Testis (tissue), 3 donors: Measurements from ENCODE around the gene GABARAPL1. TPM values are rescaled to one million over a fixed set of nuclear protein-coding genes. Genes with fewer than 3 reads are reported as not detected.

Source experiments
- DNase-seq: peaks from one replicate; pipeline ENCODE4 v3.0.0-alpha.2; 2019
- H3K27ac ChIP-seq, 2 donors: fragments of 200-600 bp; sonication (generic); one replicate each; pipeline ENCODE4 v1.5.1; 2019
- H3K27me3 ChIP-seq: fragments of 200-600 bp; sonication (generic); one replicate; pipeline ENCODE4 v1.5.1; 2019
- H3K36me3 ChIP-seq: fragments of 200-600 bp; sonication (generic); one replicate; pipeline ENCODE4 v1.5.1; 2017; ENCODE audit warnings: low read depth; ENCODE audit errors: missing control alignments
- H3K4me1 ChIP-seq: fragments of 200-600 bp; sonication (generic); one replicate; pipeline ENCODE4 v1.5.1; 2019
- H3K4me3 ChIP-seq, 2 donors: fragments of 200-600 bp; sonication (generic); one replicate each; pipeline ENCODE4 v1.5.1; 2017 to 2019
- H3K9me3 ChIP-seq: fragments of 200-600 bp; sonication (generic); one replicate; pipeline ENCODE4 v1.5.1; 2017
- POLR2A ChIP-seq: fragments of 450-650 bp; IDR thresholded peaks from one replicate; pipeline ENCODE4 v1.6.1; 2017; ENCODE audit warnings: antibody characterized with exemption, mild to moderate bottlenecking, moderate library complexity
- WGBS, 2 donors: methylation state at CpG; one replicate each; pipeline ENCODE4 v1.1.5; 2018; 5-methylcytosine and 5-hydroxymethylcytosine counted together
- intact Hi-C: fragments of 100-400 bp; cut with DNase I; formaldehyde crosslinking; loops from one replicate; pipeline ENCODE4 v1.15.1; 2023; ENCODE audit warnings: low total_unique reads
- polyA plus RNA-seq: library from polyadenylated mRNA; stranded (reverse); fragments of 350-450 nt; fragmentation: Illumina TruSeq; extraction: RNeasy Lipid Tissue Mini Kit (QIAGEN cat#74804); gene quantifications from one replicate; pipeline ENCODE4 v1.2.3, GENCODE V29; 2014; ENCODE audit warnings: low read depth, low replicate concordance; ENCODE audit not compliant: insufficient read depth
- total RNA-seq, 2 donors: library from RNA; depleted of rRNA; stranded (reverse); fragments of >200 nt; gene quantifications; one replicate each; pipeline ENCODE4 v1.2.3, GENCODE V29; 2016
- TF ChIP-seq, protein P1 (sequence below), 3 experiments: fragments of 450-650 bp in 2 of 3; fragments of 200-600 bp in 1 of 3; sonication (generic) in 1 of 3; IDR thresholded peaks; one replicate each; pipeline ENCODE4 v1.5.1; 2016 to 2019; ENCODE audit warnings: antibody characterized with exemption in 3 of 3, mild to moderate bottlenecking in 2 of 3, moderate library complexity in 1 of 3

GABARAPL1 gene
- total and polyA plus RNA-seq, 3 donors from 2014 or later, result 56.2 to 74.0 (median 67.7) TPM

DNA sequence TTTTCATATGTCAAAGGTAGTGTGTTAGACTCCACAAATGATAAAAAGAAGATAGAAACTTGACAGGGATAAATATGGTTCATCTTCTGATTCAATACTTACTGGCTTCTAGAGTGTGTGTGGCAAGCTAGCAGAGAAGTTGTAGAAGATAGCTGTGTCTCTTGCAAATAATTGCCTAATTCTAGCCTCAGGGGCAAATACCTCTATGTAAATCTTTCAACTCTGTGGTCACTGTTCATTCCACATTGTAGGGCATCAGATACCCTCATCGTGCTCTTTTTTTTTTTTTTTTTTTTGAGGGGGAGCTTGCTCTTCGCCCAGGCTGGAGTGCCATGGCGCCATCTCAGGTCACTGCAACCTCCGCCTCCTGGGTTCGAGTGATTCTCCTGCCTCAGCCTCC is 42.5 kb upstream of the GABARAPL1 start:
- TF ChIP-seq, protein P1, sequence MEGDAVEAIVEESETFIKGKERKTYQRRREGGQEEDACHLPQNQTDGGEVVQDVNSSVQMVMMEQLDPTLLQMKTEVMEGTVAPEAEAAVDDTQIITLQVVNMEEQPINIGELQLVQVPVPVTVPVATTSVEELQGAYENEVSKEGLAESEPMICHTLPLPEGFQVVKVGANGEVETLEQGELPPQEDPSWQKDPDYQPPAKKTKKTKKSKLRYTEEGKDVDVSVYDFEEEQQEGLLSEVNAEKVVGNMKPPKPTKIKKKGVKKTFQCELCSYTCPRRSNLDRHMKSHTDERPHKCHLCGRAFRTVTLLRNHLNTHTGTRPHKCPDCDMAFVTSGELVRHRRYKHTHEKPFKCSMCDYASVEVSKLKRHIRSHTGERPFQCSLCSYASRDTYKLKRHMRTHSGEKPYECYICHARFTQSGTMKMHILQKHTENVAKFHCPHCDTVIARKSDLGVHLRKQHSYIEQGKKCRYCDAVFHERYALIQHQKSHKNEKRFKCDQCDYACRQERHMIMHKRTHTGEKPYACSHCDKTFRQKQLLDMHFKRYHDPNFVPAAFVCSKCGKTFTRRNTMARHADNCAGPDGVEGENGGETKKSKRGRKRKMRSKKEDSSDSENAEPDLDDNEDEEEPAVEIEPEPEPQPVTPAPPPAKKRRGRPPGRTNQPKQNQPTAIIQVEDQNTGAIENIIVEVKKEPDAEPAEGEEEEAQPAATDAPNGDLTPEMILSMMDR (IDR thresholded peaks at IDR 0.05), result no peak
- TF ChIP-seq POLR2A, result no peak
- no peaks in the 10 kb centered on the region for H3K9me3 ChIP-seq
- no peak overlapping the region for H3K27ac ChIP-seq
- DNase-seq, result no peak
- WGBS, 2 donors, result 88 to 96% methylated on average over 5 of the region's 5 CpGs
- no peaks in the 10 kb centered on the region for H3K36me3 ChIP-seq
- intact Hi-C loops, result no loop called here
- H3K27me3 ChIP-seq, result no peaks in the 10 kb centered on the region
- H3K4me3 ChIP-seq, result no peak overlapping the region
- H3K4me1 ChIP-seq, result no peaks in the 10 kb centered on the region

DNA sequence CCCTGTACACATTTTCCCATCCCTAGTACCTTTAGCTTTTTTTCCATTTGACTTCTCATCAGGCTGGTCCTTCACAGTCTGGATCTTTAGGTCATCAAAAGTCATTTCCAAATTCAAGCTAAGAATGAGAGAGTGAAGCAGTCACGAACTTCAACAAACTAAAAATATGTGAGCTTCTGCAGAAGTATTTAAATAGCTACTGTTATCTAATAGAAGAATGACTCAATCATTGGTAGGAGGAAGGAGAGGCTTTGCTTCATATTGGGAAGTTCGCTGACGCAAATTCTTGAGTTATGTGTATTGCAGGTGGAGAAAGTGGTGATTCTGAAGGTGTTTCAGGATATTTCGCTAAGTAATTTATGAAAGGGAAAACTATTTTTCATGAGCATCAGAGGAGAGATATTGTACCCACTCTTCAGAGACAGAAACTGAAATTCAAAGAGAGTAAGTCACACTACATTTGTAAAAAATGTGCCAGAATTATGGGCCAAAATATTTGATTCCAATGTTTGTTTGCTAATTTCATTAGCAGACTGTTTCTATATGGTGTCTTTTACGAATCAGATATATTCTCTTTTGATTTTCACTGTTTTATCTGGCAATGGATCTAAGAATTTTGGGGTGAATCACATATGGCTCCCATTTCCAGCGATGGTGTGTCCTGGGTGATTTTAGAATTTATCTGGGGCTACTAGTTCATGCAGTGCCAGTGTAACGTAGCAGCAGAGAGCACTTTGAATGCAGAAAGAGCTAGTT is 40.5 kb upstream of the GABARAPL1 start, which contains the start of gene OLR1:
TSS of gene OLR1 (minus strand) at position 160 of the 756 bp plus-strand sequence. CDS start at position 105, 55 bp downstream.
- 81 to 87% methylated on average over 7 of the region's 7 CpGs for WGBS, 2 donors
- intact Hi-C loops, result no loop called here
- no peaks in the 10 kb centered on the region for H3K36me3 ChIP-seq
- TF ChIP-seq, protein P1 (IDR thresholded peaks at IDR 0.05), result no peak
- no peak within 1 kb of the TSS for H3K4me3 ChIP-seq
- no peaks in the 10 kb centered on the region for H3K9me3 ChIP-seq
- no peak for DNase-seq
- no peak within 1 kb of the TSS for H3K27ac ChIP-seq
- no peaks in the 10 kb centered on the region for H3K27me3 ChIP-seq
- H3K4me1 ChIP-seq, result no peaks in the 10 kb centered on the region

DNA sequence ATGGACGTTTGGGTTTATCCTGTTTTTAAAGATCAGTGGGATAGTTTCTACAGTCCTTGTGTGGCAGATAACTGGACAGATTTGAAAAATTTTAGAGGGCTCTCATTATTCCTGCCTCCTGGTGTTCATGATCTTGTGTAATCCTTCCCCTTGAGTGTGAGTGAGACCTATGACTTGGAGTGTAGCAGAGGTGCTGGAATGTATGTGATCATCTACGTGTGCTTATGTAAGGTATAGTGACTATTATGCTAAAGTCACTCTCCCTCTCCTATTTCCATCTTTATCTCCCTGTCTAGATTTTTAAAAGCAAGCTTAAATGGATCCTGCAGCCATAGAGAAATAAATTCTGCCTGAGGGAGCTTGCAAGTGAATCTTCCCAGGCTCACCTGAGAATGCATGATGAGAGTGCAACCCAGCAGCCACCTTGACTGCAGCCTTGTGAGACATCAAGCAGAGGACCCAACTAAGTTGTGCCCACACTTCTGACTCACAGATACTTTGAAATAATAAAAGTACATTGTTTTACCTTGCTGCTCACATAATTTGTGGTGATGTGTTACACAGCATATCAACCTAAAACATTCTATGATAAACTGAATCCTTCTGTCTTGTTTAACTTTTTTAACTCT is 37.6 kb upstream of the GABARAPL1 start:
- Histone ChIP-seq H3K36me3 (no peaks in the 10 kb centered on the region), H3K27me3 (no peaks in the 10 kb centered on the region), H3K9me3 (no peaks in the 10 kb centered on the region), H3K4me3 (no peak overlapping the region), H3K27ac (no peak overlapping the region), H3K4me1 (no peaks in the 10 kb centered on the region)
- TF ChIP-seq, protein P1 (IDR thresholded peaks at IDR 0.05), result no peak
- no peak for TF ChIP-seq POLR2A
- 84 to 86% methylated on average over 2 of the region's 2 CpGs for WGBS, 2 donors
- DNase-seq, result no peak
- intact Hi-C loops, result no loop called here

DNA sequence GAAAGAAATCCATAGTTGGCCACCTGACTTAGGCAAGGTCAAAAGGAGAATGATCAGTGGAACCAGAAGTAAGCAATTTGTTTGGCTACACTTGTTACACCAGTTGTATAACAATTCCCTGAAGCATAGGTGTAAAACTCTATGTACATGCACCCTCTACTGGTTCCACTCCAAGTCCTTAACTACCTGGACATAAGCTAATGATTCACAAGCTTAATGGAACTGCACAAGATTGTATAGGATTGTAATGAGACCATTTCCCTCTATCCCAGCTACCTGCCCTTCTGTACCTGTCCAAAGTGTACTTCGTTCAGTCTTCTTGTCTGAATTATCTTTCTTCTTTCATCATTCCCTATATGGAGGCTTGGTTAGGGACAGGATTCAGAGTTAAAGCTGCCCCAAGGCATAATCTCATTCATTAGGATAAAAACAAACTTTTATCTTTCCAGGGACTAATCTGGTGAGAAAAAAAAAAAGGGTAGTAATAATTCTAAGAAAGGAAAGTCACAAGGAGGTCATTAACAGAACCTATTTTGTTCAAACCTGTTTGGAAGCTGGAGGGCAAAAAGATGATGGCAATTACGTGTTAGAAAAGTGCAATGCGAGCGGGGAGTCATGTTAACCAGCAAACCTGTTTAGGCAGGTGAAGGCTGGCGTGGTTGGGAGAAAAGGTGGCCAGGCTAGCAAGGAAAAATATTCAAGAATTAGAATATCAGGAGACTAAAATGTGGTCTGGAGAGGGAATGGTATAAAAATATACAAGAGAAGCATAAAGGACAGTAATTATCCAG is 36.6 kb upstream of the GABARAPL1 start:
- DNase-seq, result no peak

More for the DNA sequence above, 36.6 kb upstream of the GABARAPL1 start:
- TF ChIP-seq, protein P1 (IDR thresholded peaks at IDR 0.05), result no peak
- TF ChIP-seq POLR2A, result no peak
- intact Hi-C loops, result no loop called here
- Histone ChIP-seq H3K27me3 (no peaks in the 10 kb centered on the region), H3K9me3 (no peaks in the 10 kb centered on the region), H3K4me3 (no peak overlapping the region), H3K36me3 (no peaks in the 10 kb centered on the region), H3K4me1 (no peaks in the 10 kb centered on the region), H3K27ac (no peak overlapping the region)
- WGBS, 2 donors, result 82 to 85% methylated on average over 5 of the region's 5 CpGs
